ENCODE data around the gene MANF.
"Not testable (repeated sequence)": the region's sequence is repeated elsewhere in the genome, so short reads cannot be mapped to it uniquely, and the experiment has no call there.

Gene MANF

GRCh38 chr3:51385621-51386091, 565 bp downstream of the MANF start:
- Histone ChIP-seq H3K4me2 (peak overlapping the region; percentile 87 to 99 (median 94)), H3K27me3 (no peaks in the 10 kb centered on the region), H3K27ac (peak overlapping the region; percentile 54 to 99 (median 97); a peak in 21 of 22 replicates), H3K9ac (peak overlapping the region; percentile 93 to 99 (median 98)), H4K20me1 (peaks cover 42 to 49% (median 47%) of the 10 kb centered on the region in 11 experiments; a peak in 21 of 22 replicates), H3K4me3 (peak overlapping the region; percentile 75 to 98 (median 88)), H3K9me3 (replicated peaks in 1 of 11) (no peaks in the 10 kb centered on the region), H3K36me3 (peaks cover 30 to 49% (median 43%) of the 10 kb centered on the region in 11 experiments; a peak in 20 of 22 replicates), H3K4me1 (peaks cover 52 to 73% (median 61%) of the 10 kb centered on the region in 10 experiments)
- no peak for TF ChIP-seq Cebpa-rat (IDR thresholded peaks at IDR 0.05)

GRCh38 chr3:51386159-51386851, 1.2 kb downstream of the MANF start:
- peak overlapping the region; percentile 93 to 99 (median 98) for H3K9ac ChIP-seq
- H3K4me1 ChIP-seq, result peaks cover 53 to 69% (median 62%) of the 10 kb centered on the region in 10 experiments
- peak overlapping the region; percentile 87 to 99 (median 94) for H3K4me2 ChIP-seq
- H3K9me3 ChIP-seq (replicated peaks in 1 of 11), result no peaks in the 10 kb centered on the region
- no peaks in the 10 kb centered on the region for H3K27me3 ChIP-seq
- peaks cover 30 to 49% (median 43%) of the 10 kb centered on the region in 11 experiments; a peak in 20 of 22 replicates for H3K36me3 ChIP-seq
- H3K4me3 ChIP-seq, result peak overlapping the region; percentile 75 to 98 (median 88)
- H4K20me1 ChIP-seq, result peaks cover 42 to 50% (median 48%) of the 10 kb centered on the region in 11 experiments; a peak in 21 of 22 replicates
- H3K27ac ChIP-seq, result peak overlapping the region; percentile 54 to 99 (median 97); a peak in 20 of 22 replicates
- TF ChIP-seq Cebpa-rat (IDR thresholded peaks at IDR 0.05), result no peak

- no peaks in the 10 kb centered on the region for H3K9me3 ChIP-seq (replicated peaks in 1 of 11)
- H3K4me2 ChIP-seq, result peak overlapping the region; percentile 87 to 99 (median 94)
- H3K4me3 ChIP-seq, result peak overlapping the region; percentile 75 to 98 (median 88); a peak in 19 of 20 replicates
- peak overlapping the region in 10 of 11 experiments; percentile 22 to 99 (median 98); a peak in 20 of 22 replicates for H3K27ac ChIP-seq
- peak overlapping the region; percentile 93 to 99 (median 98) for H3K9ac ChIP-seq
- peaks cover 53 to 68% (median 60%) of the 10 kb centered on the region in 10 experiments for H3K4me1 ChIP-seq
- no peaks in the 10 kb centered on the region for H3K27me3 ChIP-seq
- peaks cover 43 to 53% (median 49%) of the 10 kb centered on the region in 11 experiments; a peak in 21 of 22 replicates for H4K20me1 ChIP-seq
- H3K36me3 ChIP-seq, result peaks cover 30 to 49% (median 43%) of the 10 kb centered on the region in 11 experiments; a peak in 20 of 22 replicates
- no peak for TF ChIP-seq Cebpa-rat (IDR thresholded peaks at IDR 0.05)
Measured at GRCh38 chr3:51386852-51387229, 1.8 kb downstream of the MANF start.

- Histone ChIP-seq H3K4me1 (peaks cover 57 to 70% (median 63%) of the 10 kb centered on the region in 10 experiments), H3K9ac (peak overlapping the region; percentile 93 to 99 (median 98)), H3K27ac (peak overlapping the region in 9 of 11 experiments; percentile 11 to 99 (median 97); a peak in 15 of 22 replicates), H3K4me3 (peak overlapping the region; percentile 75 to 98 (median 88); a peak in 18 of 20 replicates), H3K4me2 (peak overlapping the region; percentile 87 to 99 (median 94)), H3K36me3 (peaks cover 30 to 52% (median 45%) of the 10 kb centered on the region in 11 experiments; a peak in 21 of 22 replicates), H4K20me1 (peaks cover 48 to 58% (median 53%) of the 10 kb centered on the region in 11 experiments; a peak in 21 of 22 replicates)
- H3K9me3 ChIP-seq (replicated peaks in 1 of 11); H3K27me3 ChIP-seq: not testable (repeated sequence)
- TF ChIP-seq Cebpa-rat (IDR thresholded peaks at IDR 0.05), result peak in 2 of 11 experiments; percentile 29 to 35; a peak in 1 of 22 replicates
Measured at GRCh38 chr3:51387281-51387680, 2.2 kb downstream of the MANF start.

- Histone ChIP-seq H3K4me1 (peaks cover 62 to 73% (median 66%) of the 10 kb centered on the region in 10 experiments), H3K36me3 (peaks cover 41 to 64% (median 57%) of the 10 kb centered on the region in 11 experiments), H3K27ac (peak overlapping the region in 6 of 11 experiments; percentile 3 to 99 (median 95); a peak in 3 of 22 replicates), H3K9ac (peak overlapping the region; percentile 93 to 99 (median 98); a peak in 19 of 22 replicates), H3K4me2 (peak overlapping the region; percentile 87 to 99 (median 94)), H3K4me3 (peak overlapping the region in 9 of 10 experiments; percentile 75 to 98 (median 88); a peak in 14 of 20 replicates), H3K27me3 (no peaks in the 10 kb centered on the region), H4K20me1 (peaks cover 59 to 69% (median 65%) of the 10 kb centered on the region in 11 experiments; a peak in 21 of 22 replicates), H3K9me3 (replicated peaks in 1 of 11) (no peaks in the 10 kb centered on the region)
- no peak for TF ChIP-seq Cebpa-rat (IDR thresholded peaks at IDR 0.05)
Measured at GRCh38 chr3:51388286-51389029, 3.4 kb downstream of the MANF start.

GRCh38 chr3:51389423-51390183, 4.5 kb downstream of the MANF start:
- H3K27ac ChIP-seq, result no peak overlapping the region
- H3K4me1 ChIP-seq, result peaks cover 71 to 78% (median 74%) of the 10 kb centered on the region in 10 experiments
- H3K27me3 ChIP-seq, result no peaks in the 10 kb centered on the region
- no peaks in the 10 kb centered on the region for H3K9me3 ChIP-seq (replicated peaks in 1 of 11)
- H3K4me3 ChIP-seq, result peak overlapping the region in 4 of 10 experiments; percentile 76 to 94 (median 88); a peak in 9 of 20 replicates
- H3K36me3 ChIP-seq, result peaks cover 52 to 75% (median 68%) of the 10 kb centered on the region in 11 experiments
- peak overlapping the region in 9 of 11 experiments; percentile 5 to 100 (median 99); a peak in 12 of 22 replicates for H3K9ac ChIP-seq
- H4K20me1 ChIP-seq, result peaks cover 71 to 81% (median 76%) of the 10 kb centered on the region in 11 experiments
- peak overlapping the region; percentile 87 to 99 (median 94) for H3K4me2 ChIP-seq
- TF ChIP-seq Cebpa-rat (IDR thresholded peaks at IDR 0.05), result no peak

GRCh38 chr3:51390246-51391074, 5.4 kb downstream of the MANF start:
- peak overlapping the region; percentile 77 to 99 (median 94) for H3K4me2 ChIP-seq
- H3K36me3 ChIP-seq, result peaks cover 61 to 84% (median 77%) of the 10 kb centered on the region in 11 experiments
- peak overlapping the region; percentile 76 to 94 (median 87) for H3K4me3 ChIP-seq
- H3K27me3 ChIP-seq, result no peaks in the 10 kb centered on the region
- H3K27ac ChIP-seq, result peak overlapping the region in 10 of 11 experiments; percentile 96 to 99 (median 99); a peak in 20 of 22 replicates
- peaks cover 79 to 87% (median 82%) of the 10 kb centered on the region in 10 experiments for H3K4me1 ChIP-seq
- no peaks in the 10 kb centered on the region for H3K9me3 ChIP-seq (replicated peaks in 1 of 11)
- no peak for TF ChIP-seq Cebpa-rat (IDR thresholded peaks at IDR 0.05)
- H4K20me1 ChIP-seq, result peaks cover 79 to 89% (median 85%) of the 10 kb centered on the region in 11 experiments
- peak overlapping the region; percentile 99 to 100 (median 99) for H3K9ac ChIP-seq

Measured in BLaER1 treated with 17β-estradiol and CSF1 and Interleukin-3, amounts not matched to agents 10 nM and 100 nM (cell line).